Stimulated activated CD4-positive, alpha-beta T cell treated with anti-CD3 and anti-CD28 coated beads, Interleukin-4, amount 100 ng/mL, for 24 hours (primary cell): Measurements from ENCODE around the gene MR1.
"Not testable (repeated sequence)": the region's sequence is repeated elsewhere in the genome, so short reads cannot be mapped to it uniquely, and the experiment has no call there.

Experiments
- DNase-seq: peaks from one replicate; pipeline ENCODE4 v3.0.0-alpha.2; 2020

The MR1 gene

DNA sequence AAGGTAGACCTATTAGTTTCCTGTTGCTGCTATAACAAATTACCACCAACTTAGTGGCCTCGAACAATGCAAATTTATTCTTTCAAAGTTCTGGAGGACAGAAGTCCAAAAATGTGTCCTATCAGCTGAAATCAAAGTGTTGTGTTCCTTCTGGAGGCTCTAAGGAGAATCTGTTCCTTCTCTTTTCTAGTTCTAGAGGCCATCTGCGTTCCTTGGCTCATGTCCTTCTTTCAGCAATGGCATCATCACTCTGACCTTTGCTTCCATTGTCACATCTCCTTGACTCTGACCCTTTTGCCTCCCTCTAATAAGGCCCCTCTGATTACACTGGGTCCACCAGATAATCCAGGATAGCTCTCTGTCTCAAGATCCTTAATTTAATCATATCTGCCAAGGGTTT is 1.2 kb upstream of the MR1 start:
- DNase-seq = no peak

DNA sequence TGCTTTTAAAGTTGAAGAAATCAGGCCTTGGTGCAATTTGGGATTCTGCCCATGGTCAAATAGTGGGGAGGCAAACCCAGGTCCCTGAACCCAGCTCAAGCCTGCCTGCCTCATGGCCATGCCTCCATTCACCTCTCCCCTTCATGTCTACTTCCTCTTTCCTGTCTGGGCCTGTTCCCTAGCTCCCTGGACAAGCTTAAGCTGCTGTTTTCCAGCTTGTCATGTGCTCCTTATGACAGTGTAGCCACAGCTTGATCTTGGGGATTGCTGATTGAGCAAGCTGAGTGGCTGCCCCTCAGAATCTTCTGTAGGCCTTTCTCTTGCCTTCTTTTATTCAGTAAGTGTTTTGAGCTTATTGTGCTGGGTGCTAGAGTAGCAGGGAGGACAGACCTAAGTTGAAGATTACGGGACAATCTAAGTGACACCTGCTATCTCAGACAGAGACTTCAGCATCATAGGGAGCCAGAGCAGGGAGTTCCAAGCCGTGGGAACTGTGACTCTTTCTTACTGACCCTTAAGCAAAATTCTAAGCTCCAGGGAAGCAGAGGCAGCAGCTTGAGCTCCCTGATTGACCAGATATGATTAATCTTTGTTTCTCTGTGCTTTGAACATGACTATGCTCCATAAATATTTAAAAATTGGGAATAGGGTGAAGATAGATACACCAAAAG is 520 bp upstream of the MR1 start:
- DNase-seq = peak; percentile 24

DNA sequence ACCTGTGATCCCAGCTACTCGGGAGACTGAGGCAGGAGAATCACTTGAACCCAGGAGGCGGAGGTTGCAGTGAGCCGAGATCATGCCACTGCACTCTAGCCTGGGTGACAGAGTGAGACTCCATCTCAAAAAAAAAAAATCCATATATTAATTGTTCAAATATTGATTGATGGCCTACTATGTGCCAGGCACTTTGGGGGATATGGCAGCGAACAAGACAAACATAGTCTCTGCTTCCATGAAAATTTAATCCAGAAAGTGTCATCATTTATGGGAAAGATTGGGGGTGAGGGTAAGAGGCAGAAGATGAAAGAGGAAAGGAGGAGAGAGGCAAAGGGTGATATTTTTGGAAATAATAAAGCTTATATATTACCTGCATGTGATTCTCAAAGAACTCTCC is 1.4 kb downstream of the MR1 start:
- DNase-seq = not testable (repeated sequence)

DNA sequence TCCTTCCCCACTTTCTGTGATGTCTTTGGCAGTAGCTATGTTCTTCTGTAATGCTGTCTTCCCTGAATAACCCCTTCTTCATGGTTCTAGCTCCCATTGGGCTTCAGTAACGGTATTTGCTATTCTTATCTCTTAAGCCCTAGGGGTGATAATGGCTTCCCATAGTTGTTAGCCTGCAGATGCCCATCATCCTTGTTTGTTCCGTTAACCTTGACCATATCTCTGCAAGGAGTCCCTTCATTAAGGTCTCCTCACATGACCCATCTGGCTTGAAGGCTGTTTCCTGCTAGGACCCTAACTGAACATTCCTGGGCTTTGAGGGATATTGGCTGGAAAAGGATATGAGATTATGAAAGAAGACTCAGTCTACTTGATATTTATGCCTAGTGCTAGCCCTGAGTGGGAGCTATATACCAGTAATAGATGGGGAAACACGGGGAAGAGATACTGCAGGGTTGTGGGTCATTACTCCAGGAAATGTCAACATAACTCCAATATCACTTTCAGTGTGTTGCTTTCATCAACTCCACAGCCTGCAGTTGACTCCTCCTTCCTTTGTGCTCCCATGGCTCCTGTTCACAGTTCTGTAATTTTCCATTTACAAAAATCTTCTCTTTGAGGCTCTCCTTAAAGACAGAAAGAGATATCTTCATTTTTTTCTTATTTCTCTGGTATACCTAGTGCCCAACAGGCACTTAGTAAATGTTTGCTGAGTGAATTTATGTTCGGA is 2.5 kb downstream of the MR1 start:
- no peak for DNase-seq

DNA sequence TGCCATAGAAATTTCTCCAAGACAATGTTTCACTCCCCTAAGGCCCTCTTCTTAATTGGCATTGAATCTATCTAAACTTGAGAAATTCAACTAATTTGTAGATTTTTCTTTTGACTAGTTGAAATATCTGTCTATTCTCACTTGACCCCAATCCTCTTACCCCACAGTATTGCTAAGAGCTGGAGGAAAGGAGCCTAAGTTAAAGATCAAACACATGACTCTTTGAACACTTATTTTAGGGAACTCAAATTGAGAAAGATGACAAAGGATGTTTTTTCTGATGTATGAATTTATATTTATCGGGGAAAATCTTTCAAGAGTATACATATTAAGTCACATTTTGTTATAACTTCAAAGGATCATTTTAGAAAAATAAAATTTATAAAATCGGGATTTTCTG is 3.6 kb downstream of the MR1 start:
- DNase-seq = no peak

DNA sequence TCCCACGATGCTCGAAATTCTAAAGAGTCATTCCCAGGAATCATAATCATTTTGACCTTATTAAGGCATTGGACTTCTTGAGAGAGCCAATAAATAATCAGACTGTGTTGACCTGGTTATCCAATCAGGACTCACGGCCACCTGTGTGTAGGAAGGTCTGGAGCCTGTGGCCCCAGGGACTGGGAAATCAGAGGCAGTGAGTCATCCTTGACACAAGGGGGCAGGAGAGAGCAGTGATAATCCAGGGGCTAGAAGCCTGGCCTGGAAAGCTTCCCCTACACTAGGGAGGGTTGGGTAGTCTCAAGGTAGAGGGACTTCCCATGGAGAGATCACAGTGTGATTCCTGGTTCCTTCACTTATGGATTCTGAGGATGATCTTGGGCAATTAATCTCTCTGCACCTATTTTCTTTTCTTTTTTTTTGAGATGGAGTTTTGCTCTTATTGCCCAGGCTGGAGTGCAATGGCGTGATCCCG is 4.7 kb downstream of the MR1 start:
- DNase-seq = peak; percentile 71

DNA sequence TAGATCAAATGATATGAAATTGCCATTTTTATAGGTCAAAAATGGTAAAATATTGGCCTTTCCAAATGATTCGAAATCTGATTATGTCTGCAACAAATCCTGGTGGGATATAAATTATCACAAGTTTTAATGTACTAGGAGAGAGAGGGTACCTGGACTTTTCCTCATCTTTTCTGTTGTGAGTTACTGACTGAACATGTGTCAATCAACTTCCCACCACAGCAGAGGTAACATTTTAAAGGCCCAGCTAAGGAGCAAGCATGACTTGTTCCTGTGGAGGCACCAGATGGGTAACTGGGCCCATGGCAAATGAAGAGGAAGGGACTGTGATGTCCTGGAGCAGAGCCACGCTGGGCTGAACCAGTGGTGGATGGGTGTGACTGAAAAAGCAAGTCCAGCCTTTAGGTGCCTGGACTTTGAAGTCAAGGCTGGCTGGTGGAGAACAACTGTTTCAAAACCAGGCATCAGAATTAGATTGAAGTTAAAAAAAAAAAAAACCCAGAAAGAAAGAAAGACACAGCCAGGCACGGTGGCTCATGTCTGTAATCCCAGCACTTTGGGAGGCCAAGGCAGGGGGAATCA is 6.6 kb downstream of the MR1 start:
- DNase-seq = no peak

DNA sequence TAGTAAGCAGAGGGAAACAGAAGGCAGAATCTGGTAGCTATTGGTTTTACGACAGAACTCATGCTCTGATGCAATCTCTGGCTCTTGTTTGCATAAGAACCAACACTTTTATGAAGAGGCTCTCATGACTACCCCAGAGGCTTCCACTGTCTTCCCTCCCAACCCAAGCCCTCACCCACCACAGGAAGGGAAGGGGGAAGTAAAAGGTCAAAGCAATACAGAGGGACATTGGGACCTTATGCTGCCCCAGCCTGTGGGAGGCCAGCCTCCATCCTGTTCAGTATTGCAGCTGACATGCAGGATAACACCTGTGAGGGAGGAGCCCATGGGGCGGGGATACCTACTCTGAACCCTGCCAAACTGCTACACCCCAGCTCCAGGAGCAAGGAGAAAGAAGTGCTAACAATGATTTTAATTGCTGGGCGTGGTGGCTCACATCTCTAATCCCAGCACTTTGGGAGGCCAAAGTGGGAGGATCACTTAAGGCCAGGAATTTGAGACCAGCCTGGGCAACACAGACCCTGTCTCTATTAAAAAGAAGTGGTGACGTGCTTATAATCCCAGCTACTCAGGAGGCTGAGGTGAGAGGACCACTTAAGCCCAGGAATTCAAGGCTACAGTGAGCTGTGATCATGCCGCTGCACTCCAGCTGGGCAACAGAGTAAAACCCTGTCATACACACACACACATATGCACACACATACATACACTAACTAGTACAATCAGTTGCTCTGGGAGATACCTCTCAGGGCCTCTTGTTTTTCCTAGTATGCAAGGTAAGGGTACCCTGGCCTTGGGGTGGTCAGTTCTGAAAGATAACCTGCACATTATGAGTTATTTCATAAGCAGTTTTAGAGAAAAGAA is 9.5 kb downstream of the MR1 start:
- no peak for DNase-seq

DNA sequence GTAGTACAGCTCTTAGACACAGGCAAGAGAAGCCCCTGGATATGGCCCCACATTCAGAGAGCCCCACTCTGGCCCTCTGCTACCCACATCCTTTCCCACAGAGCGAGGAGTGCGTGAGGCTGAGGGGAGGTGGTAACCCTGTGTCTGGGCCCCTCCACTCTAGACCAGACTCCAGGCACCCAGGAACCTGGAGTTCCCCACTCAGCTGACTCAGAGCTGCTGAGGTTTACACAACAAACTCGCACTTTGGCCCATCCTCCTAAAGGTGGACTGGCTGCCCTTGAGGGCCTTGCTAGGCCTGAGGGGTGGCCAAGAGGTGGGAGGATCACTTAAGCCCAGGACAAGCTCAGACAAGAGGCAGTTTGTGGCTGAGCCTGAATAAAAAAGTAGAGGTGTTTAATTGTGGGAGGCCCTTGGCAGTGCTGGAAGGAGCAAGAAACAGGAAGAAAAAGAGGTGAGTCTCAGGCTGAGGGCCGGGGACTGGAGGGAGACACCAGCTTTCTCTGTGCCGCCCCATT is 10.7 kb downstream of the MR1 start:
- peak; percentile 57 for DNase-seq

DNA sequence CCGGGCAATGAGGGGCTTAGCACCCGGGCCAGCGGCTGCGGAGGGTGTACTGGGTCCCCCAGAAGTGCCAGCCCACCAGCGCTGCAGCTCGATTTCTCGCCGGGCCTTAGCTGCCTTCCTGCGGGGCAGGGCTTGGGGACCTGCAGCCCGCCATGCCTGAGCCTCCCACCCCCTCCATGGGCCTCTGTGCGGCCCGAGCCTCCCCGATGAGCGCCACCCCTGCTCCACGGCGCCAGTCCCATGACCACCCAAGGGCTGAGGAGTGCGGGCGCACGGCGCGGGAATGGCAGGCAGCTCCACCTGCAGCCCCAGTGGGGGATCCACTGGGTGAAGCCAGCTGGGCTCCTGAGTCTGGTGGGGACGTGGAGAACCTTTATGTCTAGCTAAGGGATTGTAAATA is 12.2 kb downstream of the MR1 start:
- DNase-seq = not testable (repeated sequence)

DNA sequence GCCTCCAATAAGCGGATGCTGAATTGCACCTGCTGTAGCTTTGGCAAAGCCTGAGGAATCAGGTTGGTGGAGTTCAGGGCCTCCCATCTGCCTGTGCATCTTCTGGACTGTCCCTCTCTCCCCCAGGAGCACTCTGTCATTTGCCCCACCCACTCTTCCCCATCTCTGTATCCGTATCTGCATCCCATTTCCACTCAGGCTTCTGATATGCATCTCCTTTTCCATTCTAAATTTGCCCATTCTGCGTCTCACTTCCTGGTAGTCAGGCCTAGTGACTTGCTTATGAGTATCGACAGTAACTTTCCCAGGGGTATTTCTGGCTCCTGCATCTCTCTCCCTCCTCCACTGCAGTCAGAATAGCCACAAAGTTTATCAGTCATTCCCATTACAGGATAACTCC is 15.6 kb downstream of the MR1 start:
- DNase-seq = no peak

DNA sequence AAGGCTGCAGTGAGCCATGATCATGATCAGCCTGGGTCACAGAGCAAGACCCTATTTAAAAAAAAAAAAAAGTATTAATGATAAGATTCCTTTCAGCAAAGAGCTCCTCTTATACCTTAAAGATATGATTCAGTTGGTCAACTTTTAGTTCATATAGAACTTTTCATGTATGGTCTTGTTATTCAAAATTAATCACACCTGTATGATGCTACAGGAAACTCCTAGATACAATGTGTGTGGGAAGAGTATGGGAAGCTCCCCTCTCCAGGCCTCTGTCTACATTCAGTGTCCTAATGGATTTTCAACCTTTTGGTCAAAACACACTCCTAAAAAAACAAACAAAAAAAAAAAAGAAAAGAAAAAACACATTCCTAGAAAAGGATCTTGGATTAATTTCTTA is 17.1 kb downstream of the MR1 start:
- no peak for DNase-seq

DNA sequence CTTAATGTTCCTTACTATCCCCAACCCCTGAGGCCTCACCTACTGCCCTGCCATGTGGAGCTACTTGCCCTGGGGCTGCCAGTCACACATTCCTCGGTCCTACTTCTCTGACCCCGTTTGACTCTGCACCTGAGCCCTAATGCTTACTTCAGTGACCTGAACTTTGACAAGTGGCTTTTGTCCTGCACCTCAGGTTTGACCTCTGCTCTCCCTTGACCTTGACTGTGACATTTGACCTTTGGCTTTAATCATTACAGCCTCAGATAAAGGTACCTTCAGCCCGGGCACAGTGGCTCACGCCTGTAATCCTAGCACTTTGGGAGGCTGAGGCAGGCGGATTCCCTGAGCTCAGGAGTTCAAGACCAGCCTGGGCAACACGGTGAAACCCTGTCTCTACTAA is 22.8 kb downstream of the MR1 start:
- DNase-seq = no peak

DNA sequence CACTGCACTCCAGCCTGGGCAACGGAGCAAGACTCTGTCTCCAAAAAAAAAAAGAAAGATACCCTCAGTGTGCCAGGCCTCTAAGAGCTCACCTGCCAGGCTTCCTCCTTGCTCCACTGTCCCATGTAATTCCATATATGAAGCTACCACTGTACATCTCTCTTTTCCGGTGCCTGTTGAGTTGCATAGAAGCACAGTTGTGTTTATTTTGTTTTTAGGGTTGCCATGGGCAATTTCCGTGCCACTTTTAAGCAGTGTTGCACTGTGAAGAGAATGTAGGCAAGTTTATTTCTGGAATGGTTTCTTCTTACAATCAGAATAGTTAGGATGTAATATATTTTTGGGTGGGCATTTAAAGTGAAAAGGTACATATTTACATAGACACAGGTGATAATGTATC is 23.3 kb downstream of the MR1 start:
- no peak for DNase-seq

DNA sequence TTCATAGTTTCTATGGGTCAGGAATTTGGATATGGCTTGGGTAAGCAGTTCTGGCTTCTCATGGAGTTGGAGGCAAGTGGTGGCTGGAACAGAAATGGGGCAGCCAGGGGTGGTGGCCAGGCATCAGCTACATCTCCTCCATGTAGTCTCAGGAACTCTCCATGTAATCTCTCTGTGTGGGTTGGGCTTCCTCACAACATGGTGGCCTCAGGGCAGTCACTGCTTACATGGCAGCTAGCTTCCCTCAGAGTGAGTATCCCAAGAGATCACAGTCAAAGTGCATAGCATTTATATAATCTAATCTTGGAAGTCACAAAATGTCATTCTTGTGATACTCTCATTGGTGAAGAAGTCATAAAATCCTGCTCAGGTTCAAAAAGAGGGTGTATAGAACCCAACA is 25.7 kb downstream of the MR1 start:
- DNase-seq = no peak

DNA sequence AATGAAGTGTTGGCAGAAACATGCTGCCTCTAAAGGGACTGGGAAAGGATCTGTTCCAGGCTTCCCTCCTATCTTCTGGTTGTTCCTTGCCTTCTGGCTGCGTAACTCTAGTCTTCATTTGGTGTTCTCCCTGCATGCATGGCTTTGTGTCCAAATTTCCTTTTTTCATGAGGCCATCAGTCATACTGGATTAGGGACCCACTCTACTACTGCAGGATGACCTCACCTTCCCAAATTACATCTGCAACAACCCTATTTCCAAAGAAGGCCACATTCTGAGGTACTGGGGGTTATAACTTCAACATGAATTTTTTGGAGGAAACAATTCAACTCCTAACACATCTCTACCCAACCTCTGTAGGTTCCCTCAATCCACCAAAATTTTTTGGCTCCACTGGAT is 26.3 kb downstream of the MR1 start:
- DNase-seq = no peak

DNA sequence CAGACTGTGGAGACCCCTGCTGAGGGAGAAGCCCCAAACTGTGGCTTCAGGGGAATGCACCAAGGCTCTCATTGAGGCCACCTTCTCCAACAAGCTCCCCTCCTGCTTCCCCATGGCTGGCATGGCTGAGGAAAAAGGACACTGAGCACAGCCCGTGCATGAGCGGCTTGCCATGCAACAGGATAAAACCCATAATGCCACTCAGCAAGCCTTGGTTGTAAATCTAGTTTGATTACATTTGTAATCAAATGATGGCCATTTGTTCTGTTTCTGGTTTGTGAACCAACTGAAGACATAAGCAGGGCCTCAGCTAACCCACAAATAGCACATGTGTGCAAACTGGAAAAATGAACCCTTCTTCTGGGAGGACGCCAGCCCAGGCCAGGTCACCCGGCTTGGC is 27.2 kb downstream of the MR1 start:
- not testable (repeated sequence) for DNase-seq

DNA sequence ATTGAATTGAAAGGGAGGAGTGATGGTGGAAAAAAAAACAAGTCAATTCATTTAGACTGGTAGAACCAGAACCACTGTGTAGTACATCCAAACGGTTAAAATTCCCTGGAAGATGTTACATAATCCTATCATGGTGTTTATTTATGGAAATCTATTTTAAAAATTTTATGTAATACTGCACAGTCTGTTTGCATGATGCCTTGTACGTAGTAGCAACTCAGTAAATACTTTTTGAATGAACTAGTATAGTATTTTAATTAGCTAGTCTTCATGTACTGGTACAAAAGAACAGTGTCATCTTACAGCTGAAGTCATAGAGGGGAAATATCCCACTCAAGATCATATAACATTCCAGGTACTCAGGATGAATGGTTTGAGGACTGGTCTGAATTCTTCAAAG is 27.7 kb downstream of the MR1 start:
- no peak for DNase-seq

DNA sequence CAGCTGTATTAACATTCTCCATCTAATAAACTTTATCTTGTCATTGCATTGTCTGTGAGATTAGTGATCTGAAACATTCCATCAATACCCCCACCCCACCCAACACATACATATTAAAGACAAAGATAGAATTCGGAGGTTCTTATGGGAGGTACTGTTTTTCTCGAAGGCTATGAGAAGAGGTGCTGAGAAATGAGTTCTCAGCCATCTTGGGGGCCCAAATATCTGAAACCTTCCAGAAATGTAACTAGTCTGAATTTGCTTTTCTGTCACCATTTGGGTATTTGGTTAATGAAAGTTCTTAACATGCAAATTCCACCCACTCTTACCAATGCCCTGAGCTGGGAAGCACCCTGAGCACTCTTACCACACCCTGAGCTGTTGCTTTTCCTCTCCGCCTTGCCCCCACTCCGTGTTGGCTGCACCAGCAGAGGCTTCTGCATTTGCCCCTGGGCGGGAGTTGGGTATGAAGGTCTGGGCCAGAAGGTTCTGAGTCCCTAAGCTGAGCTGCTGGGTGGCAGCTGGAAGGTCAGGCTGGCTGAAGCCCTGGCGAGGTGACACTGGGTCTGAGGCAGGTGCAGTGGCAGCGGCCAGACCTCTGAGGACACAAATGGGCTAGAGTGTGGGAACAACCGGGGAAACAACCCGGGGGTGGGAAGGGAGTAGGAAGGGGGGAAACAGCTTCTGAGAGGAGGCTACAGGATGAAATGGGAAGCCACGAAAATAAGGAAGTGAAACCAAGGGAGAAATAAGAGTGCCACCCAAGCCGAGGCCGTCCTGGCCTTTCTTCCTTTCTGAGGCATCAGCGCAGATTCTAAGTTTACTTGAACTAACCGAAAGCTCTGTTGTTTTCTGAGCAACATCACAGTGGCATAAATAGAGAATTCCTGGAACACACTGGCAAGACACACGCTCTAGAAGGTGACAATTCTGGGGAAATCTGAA is 28.4 kb downstream of the MR1 start:
- DNase-seq = peak; percentile 31

DNA sequence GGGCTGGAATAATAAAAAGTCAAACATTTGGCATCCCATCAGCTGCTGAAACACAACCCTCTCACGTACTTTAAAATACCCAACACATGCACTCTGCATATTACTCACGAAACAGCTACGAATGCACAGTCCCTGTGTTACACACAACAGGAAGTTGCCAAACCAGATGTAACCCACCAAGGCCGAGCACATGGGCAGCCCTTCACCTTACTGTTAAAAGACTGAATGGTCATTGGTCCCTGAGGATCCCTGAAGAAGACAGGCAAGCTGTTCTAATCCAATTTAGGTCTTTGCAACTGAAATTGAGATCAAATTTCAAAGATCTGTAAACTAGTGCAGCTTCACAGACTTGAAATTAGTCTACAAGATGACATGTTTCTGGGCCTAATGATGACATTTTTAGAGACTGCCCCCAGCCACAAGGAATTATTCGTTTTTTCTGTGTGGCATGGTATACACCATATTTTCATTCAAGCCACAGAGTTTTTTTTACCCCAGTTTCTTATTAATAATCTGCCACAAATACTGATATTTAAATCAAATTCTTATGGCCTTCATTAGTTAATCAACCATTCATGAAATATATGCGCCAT is 29.1 kb downstream of the MR1 start:
- peak; percentile 34 for DNase-seq

DNA sequence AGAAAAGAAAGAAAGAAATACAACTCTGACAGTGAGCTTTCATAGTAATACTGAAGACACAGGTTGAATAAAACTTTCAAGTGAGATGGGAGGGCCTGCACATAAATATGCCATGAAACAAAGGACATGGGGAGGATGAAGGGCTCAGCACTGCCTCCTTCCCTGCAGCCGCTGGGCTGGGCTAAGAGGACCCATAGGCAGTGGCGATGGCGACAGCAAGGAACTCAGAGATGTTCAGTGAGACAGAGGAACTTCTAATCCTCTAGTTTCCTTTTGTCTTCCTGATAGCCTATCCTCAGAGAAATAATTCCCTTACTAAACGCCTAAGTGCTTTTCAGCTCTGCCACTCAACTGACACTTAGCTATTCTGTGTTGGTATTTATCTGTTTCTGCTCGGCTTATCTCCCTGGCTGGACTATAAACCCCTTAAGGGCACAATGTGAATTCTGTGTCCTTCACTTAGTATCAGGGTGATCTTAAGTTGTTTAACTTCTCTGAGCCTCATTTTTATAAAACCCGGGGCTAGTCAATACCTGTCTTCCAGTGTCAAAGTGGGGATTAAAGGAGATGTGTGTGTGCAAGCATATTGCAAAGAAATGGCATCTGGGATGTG is 30.3 kb downstream of the MR1 start:
- no peak for DNase-seq
